ENCODE measurements around the gene KLF1. TPM values are rescaled to one million over a fixed set of nuclear protein-coding genes. Genes with fewer than 3 reads are reported as not detected.
A peak's percentile ranks its signal among the peaks of the same experiment; 100 is the strongest.

Gene KLF1
- total and polyA plus RNA-seq, 2 of the 13 experiments (the other 11 are each of a cell fraction or from before 2014, with no cell fraction given): not detected

DNA sequence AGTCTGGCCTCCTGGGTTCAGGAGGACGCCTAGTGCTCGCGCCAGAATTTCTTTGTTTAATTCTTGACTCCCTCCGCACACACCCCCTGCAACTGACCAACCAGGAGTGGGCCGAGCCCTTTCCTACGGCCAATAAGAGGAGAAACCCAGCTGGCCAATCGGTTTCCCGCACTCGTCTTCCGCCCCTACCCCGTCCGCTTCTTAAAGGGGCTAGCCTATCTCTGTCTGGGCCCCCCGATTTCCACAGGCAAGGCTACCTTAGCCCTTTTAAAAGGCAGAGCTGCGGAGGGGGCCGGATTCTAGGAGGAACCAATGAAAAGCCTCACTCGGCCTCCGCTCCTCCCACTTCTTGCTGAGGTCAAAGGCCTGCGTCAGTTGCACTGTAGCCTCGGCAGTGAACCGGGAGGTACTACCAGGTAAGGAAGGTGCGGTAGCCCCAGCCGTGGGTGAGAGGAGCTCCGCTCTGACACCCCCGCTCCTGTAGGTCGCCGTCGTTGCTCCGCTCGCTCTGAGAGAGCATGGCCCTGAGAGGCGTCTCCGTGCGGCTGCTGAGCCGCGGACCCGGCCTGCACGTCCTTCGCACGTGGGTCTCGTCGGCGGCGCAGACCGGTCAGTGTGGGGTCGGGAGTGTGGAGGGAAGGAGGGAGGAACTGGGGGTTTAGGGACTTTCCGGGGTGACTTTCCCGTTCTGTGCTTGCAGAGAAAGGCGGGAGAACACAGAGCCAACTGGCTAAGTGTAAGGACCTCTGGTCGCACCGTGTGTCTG is 4.0 kb upstream of the KLF1 start, which contains the start of gene GCDH (continued):
- TF ChIP-seq DBP (CRISPR knock-in tag; IDR thresholded peaks at IDR 0.05; ENCODE audit: not compliant biosample characterization) (no peak), ZNF687 (CRISPR knock-in tag; IDR thresholded peaks at IDR 0.05) (peak; percentile 88), ZNF652 (CRISPR knock-in tag; IDR thresholded peaks at IDR 0.05; ENCODE audit: borderline replicate concordance, low read depth) (no peak), HDAC1 (CRISPR knock-in tag; IDR thresholded peaks at IDR 0.05) (peak; percentile 99), ZNF124 (CRISPR knock-in tag; IDR thresholded peaks at IDR 0.05) (no peak), ZBTB38 (CRISPR knock-in tag; IDR thresholded peaks at IDR 0.05) (no peak), ZNF276 (CRISPR knock-in tag; IDR thresholded peaks at IDR 0.05; ENCODE audit: low read depth) (peak; percentile 66; the same call in 1 of the 2 replicates), MED1 (CRISPR knock-in tag; IDR thresholded peaks at IDR 0.05) (no peak), PRDM4 (CRISPR knock-in tag; IDR thresholded peaks at IDR 0.05; ENCODE audit: borderline replicate concordance) (no peak), SCMH1 (CRISPR knock-in tag; IDR thresholded peaks at IDR 0.05; ENCODE audit: borderline replicate concordance) (no peak), SRF (IDR thresholded peaks at IDR 0.05; ENCODE audit: low read depth, low read length) (0 out of 2 replicates have a peak, but pooled peaks have one; percentile 16), ZNF761 (CRISPR knock-in tag; conservative IDR thresholded peaks at IDR 0.05) (peak; percentile 43; the same call in 1 of the 2 replicates), GPN1 (CRISPR knock-in tag; IDR thresholded peaks at IDR 0.05; ENCODE audit: borderline replicate concordance) (no peak), ZSCAN12 (CRISPR knock-in tag; IDR thresholded peaks at IDR 0.05) (no peak), NCOA2 (CRISPR knock-in tag; IDR thresholded peaks at IDR 0.05) (0 out of 2 replicates have a peak, but pooled peaks have one; percentile 12), BORCS8-MEF2B (CRISPR knock-in tag; IDR thresholded peaks at IDR 0.05) (no peak; the same call in 1 of the 2 replicates)
- TF ChIP-seq, protein P1, sequence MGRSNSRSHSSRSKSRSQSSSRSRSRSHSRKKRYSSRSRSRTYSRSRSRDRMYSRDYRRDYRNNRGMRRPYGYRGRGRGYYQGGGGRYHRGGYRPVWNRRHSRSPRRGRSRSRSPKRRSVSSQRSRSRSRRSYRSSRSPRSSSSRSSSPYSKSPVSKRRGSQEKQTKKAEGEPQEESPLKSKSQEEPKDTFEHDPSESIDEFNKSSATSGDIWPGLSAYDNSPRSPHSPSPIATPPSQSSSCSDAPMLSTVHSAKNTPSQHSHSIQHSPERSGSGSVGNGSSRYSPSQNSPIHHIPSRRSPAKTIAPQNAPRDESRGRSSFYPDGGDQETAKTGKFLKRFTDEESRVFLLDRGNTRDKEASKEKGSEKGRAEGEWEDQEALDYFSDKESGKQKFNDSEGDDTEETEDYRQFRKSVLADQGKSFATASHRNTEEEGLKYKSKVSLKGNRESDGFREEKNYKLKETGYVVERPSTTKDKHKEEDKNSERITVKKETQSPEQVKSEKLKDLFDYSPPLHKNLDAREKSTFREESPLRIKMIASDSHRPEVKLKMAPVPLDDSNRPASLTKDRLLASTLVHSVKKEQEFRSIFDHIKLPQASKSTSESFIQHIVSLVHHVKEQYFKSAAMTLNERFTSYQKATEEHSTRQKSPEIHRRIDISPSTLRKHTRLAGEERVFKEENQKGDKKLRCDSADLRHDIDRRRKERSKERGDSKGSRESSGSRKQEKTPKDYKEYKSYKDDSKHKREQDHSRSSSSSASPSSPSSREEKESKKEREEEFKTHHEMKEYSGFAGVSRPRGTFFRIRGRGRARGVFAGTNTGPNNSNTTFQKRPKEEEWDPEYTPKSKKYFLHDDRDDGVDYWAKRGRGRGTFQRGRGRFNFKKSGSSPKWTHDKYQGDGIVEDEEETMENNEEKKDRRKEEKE (IDR thresholded peaks at IDR 0.05): no peak
